ENCODE results near the gene LIPG. TPM values are rescaled to one million over a fixed set of nuclear protein-coding genes. Genes with fewer than 3 reads are reported as not detected.
A peak's percentile ranks its signal among the peaks of the same experiment; 100 is the strongest.

The LIPG gene
- polyA plus RNA-seq, 1 donor from 2014 or later: 0.85 TPM

DNA sequence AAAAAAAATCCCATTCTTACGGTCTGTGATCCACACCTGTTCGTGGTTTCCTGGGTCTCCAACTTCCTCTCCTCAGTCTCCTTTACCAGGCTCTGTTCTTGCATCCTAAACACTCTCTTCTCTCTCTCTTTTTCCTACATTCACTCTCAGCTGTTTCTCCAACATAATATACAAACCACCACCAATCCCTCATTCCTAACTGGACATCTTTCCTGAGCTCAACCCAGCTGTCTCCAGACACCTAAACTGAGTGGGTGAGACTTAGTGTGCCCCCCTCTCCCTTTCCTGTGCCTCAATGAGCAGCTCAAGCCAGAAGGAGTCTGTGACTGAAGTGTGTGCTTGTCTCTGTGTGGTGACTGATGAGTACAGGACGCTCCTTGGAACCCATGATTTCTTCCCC, 59.4 kb downstream of the LIPG start:
- peak overlapping the region; percentile 24 for H3K4me3 ChIP-seq (ENCODE audit: low read length)
- peak overlapping the region; percentile 39 for H3K27ac ChIP-seq (ENCODE audit: low read length)
- no peaks in the 10 kb centered on the region for H3K79me2 ChIP-seq (replicated peaks; ENCODE audit: insufficient read depth, low read length)
- H3K27me3 ChIP-seq (ENCODE audit: insufficient read depth, low read depth, low read length): no peaks in the 10 kb centered on the region
- H3K9me2 ChIP-seq (ENCODE audit: insufficient read depth, low read length): no peaks in the 10 kb centered on the region
- H2AFZ ChIP-seq (ENCODE audit: low read depth, low read length): no peak overlapping the region
- TF ChIP-seq MXI1 (conservative IDR thresholded peaks at IDR 0.05; ENCODE audit: poor library complexity, severe bottlenecking) (no peak), EZH2 (IDR thresholded peaks at IDR 0.05; ENCODE audit: borderline replicate concordance, insufficient read depth, low read length, poor library complexity, severe bottlenecking) (no peak), POLR2AphosphoS5 (IDR thresholded peaks at IDR 0.05) (no peak), SMC3 (conservative IDR thresholded peaks at IDR 0.05; ENCODE audit: poor library complexity) (no peak), REST (IDR thresholded peaks at IDR 0.05; ENCODE audit: borderline replicate concordance) (no peak), EP300 (conservative IDR thresholded peaks at IDR 0.05; ENCODE audit: poor library complexity, severe bottlenecking) (no peak), RAD21 (conservative IDR thresholded peaks at IDR 0.05) (no peak), TAF1 (IDR thresholded peaks at IDR 0.05; ENCODE audit: low read depth) (no peak)
- TF ChIP-seq, protein P1, sequence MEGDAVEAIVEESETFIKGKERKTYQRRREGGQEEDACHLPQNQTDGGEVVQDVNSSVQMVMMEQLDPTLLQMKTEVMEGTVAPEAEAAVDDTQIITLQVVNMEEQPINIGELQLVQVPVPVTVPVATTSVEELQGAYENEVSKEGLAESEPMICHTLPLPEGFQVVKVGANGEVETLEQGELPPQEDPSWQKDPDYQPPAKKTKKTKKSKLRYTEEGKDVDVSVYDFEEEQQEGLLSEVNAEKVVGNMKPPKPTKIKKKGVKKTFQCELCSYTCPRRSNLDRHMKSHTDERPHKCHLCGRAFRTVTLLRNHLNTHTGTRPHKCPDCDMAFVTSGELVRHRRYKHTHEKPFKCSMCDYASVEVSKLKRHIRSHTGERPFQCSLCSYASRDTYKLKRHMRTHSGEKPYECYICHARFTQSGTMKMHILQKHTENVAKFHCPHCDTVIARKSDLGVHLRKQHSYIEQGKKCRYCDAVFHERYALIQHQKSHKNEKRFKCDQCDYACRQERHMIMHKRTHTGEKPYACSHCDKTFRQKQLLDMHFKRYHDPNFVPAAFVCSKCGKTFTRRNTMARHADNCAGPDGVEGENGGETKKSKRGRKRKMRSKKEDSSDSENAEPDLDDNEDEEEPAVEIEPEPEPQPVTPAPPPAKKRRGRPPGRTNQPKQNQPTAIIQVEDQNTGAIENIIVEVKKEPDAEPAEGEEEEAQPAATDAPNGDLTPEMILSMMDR (IDR thresholded peaks at IDR 0.05; ENCODE audit: poor library complexity, severe bottlenecking): no peak
- H3F3A ChIP-seq (ENCODE audit: insufficient read depth, low read length, poor library complexity, severe bottlenecking): no peaks in the 10 kb centered on the region
- no peaks in the 10 kb centered on the region for H3K36me3 ChIP-seq (ENCODE audit: insufficient read depth, low read length)
- H3K4me2 ChIP-seq (ENCODE audit: low read length): no peak overlapping the region
- no peak overlapping the region for H3K9ac ChIP-seq (ENCODE audit: low read length)
- no peaks in the 10 kb centered on the region for H4K20me1 ChIP-seq (ENCODE audit: insufficient read depth)
- H3K9me3 ChIP-seq (ENCODE audit: low read length): no peaks in the 10 kb centered on the region

DNA sequence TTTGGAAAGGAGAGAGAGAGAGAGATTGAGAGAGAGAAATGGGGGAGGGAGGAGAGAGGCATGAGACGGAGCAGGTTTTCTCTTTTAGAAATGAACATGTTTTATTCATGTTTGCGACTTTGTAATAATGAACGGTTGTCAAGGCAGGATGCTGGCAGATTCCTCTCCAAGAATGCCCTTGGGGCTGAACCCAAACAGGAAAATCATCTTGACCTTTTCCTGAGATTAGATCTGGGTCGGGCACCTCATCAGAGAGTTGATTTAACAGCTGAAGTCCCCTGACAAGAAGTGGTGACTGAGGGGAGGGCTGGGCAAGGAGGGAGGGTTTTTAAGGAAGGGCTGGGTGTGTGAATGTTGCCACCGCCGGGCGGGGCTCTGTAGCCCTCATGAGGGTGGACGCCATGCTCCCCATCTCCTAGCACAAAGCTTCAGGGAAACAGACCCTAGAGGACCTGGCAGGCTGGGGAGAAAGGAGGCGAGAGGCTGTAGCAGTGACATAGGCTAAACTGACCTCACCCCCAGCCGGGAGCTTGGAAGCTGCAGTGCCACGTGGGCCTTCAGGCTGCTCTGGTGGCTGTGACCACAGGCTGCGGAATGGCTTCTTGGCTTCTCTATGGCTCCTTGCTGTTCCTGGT, 60.0 kb downstream of the LIPG start:
- no peak overlapping the region for H3K9ac ChIP-seq (ENCODE audit: low read length)
- no peaks in the 10 kb centered on the region for H4K20me1 ChIP-seq (ENCODE audit: insufficient read depth)
- H3K4me2 ChIP-seq (ENCODE audit: low read length): no peak overlapping the region
- peak overlapping the region; percentile 24 for H3K4me3 ChIP-seq (ENCODE audit: low read length)
- H3K9me3 ChIP-seq (ENCODE audit: low read length): no peaks in the 10 kb centered on the region
- peak overlapping the region; percentile 52 for H3K27ac ChIP-seq (ENCODE audit: low read length)
- no peaks in the 10 kb centered on the region for H3K36me3 ChIP-seq (ENCODE audit: insufficient read depth, low read length)
- no peaks in the 10 kb centered on the region for H3F3A ChIP-seq (ENCODE audit: insufficient read depth, low read length, poor library complexity, severe bottlenecking)
- TF ChIP-seq POLR2AphosphoS5 (IDR thresholded peaks at IDR 0.05): peak; percentile 10
- no peak for TF ChIP-seq SMC3 (conservative IDR thresholded peaks at IDR 0.05; ENCODE audit: poor library complexity)
- H3K27me3 ChIP-seq (ENCODE audit: insufficient read depth, low read depth, low read length): no peaks in the 10 kb centered on the region
- no peak overlapping the region for H2AFZ ChIP-seq (ENCODE audit: low read depth, low read length)
- no peaks in the 10 kb centered on the region for H3K9me2 ChIP-seq (ENCODE audit: insufficient read depth, low read length)
- H3K79me2 ChIP-seq (replicated peaks; ENCODE audit: insufficient read depth, low read length): no peaks in the 10 kb centered on the region
